Measurements from ENCODE around the gene USP17L27. TPM values are rescaled to one million over a fixed set of nuclear protein-coding genes. Genes with fewer than 3 reads are reported as not detected.
"Not testable (repeated sequence)": the region's sequence is repeated elsewhere in the genome, so short reads cannot be mapped to it uniquely, and the experiment has no call there.

The USP17L27 gene
- total RNA-seq, result not detected

GRCh38 chr4:9343848-9344247 is at the start of gene USP17L27:
Gene USP17L27, plus strand, starts transcription at chr4:9344148. Its CDS starts 0 bp downstream, at chr4:9344148.
- H3K36me3 ChIP-seq, ATAC-seq, H3K27me3 ChIP-seq, H3K4me1 ChIP-seq, H3K9me3 ChIP-seq, H3K27ac ChIP-seq, H3K4me3 ChIP-seq: not testable (repeated sequence)
- WGBS, 2 donors (ENCODE audit: low coverage in 1 of 2), result no CpG with 5 or more reads among the region's 15 CpGs

DNA sequence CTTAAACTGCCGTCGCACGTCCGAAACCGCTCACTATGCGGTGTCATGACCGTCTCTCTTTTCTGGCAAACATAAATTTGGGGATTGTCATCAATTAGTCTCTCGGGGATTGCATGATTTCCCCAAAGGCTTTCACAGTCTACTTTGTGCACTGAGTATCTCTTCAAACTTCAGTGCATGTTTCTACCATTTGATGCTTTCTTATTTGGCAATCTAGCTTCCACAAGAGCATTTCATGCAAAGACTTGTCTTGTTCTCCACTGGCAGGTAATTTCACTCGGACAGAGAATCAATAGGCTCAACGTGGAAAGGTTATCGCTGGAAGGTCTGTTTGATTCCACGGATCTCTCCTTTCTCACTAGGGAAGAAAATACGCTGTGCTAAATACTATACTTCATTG is 19.8 kb upstream of the USP17L27 start:
- H3K4me3 ChIP-seq, H3K27me3 ChIP-seq, H3K36me3 ChIP-seq, H3K9me3 ChIP-seq, H3K4me1 ChIP-seq, ATAC-seq, H3K27ac ChIP-seq: not testable (repeated sequence)
- 92 to 95% methylated on average over 4 of the region's 13 CpGs for WGBS, 2 donors (ENCODE audit: low coverage in 1 of 2)

- not testable (repeated sequence) for H3K9me3 ChIP-seq, ATAC-seq, H3K4me1 ChIP-seq, H3K27me3 ChIP-seq, H3K36me3 ChIP-seq, H3K4me3 ChIP-seq, H3K27ac ChIP-seq
- no CpG with 5 or more reads among the region's 15 CpGs for WGBS, 2 donors (ENCODE audit: low coverage in 1 of 2)
These were observed 19.1 kb upstream of the USP17L27 start, which contains the start of gene USP17L24 for GRCh38 chr4:9324865-9325264. Gene USP17L24, plus strand, starts transcription at chr4:9325165. Its CDS starts 0 bp downstream, at chr4:9325165.

- ATAC-seq, result not testable (repeated sequence)
These were observed 14.3 kb upstream of the USP17L27 start, which contains the start of gene USP17L25 for GRCh38 chr4:9329611-9330010. Gene USP17L25, plus strand, starts transcription at chr4:9329911. Its CDS starts 0 bp downstream, at chr4:9329911.

DNA sequence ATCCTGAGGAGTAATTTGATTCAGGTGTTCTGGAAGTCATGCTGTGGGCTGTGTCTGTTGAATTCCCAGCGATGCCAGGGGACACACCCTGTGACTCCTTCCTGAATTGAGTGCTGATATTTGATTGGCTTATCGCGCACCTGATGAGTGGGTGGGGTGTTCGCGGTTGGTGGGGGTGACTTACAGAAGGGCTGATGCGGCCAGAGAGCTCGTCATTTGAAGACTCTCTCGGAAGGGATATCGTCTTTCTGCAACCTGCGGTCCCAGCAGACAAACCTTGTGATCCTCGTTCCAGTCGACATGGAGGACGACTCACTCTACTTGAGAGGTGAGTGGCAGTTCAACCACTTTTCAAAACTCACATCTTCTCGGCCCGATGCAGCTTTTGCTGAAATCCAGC is 9.6 kb upstream of the USP17L27 start, which contains the start of gene USP17L26:
TSS of gene USP17L26 (plus strand) at position 301 of the 400 bp plus-strand sequence. CDS start at position 301, 0 bp downstream.
- H3K9me3 ChIP-seq, H3K36me3 ChIP-seq, H3K27ac ChIP-seq, H3K4me1 ChIP-seq, ATAC-seq, H3K27me3 ChIP-seq, H3K4me3 ChIP-seq: not testable (repeated sequence)
- no CpG with 5 or more reads among the region's 15 CpGs for WGBS, 2 donors (ENCODE audit: low coverage in 1 of 2)

More at GRCh38 chr4:9329611-9330010, 14.3 kb upstream of the USP17L27 start, which contains the start of gene USP17L25:
- not testable (repeated sequence) for H3K36me3 ChIP-seq, H3K4me1 ChIP-seq, H3K27ac ChIP-seq, H3K4me3 ChIP-seq, H3K9me3 ChIP-seq, H3K27me3 ChIP-seq
- no CpG with 5 or more reads among the region's 15 CpGs for WGBS, 2 donors (ENCODE audit: low coverage in 1 of 2)

- not testable (repeated sequence) for H3K27me3 ChIP-seq, ATAC-seq, H3K9me3 ChIP-seq, H3K36me3 ChIP-seq, H3K27ac ChIP-seq, H3K4me3 ChIP-seq, H3K4me1 ChIP-seq
- WGBS, 2 donors (ENCODE audit: low coverage in 1 of 2), result no CpG with 5 or more reads among the region's 15 CpGs
These were observed 4.8 kb upstream of the USP17L27 start, which contains the start of gene USP17L5 for GRCh38 chr4:9339103-9339502. Gene USP17L5, plus strand, starts transcription at chr4:9339403. Its CDS starts 0 bp downstream, at chr4:9339403.

- H3K36me3 ChIP-seq, H3K9me3 ChIP-seq, ATAC-seq, H3K4me3 ChIP-seq, H3K27me3 ChIP-seq, H3K27ac ChIP-seq, H3K4me1 ChIP-seq: not testable (repeated sequence)
- WGBS, 2 donors (ENCODE audit: low coverage in 1 of 2), result no CpG with 5 or more reads among the region's 15 CpGs
These were observed 4.6 kb downstream of the USP17L27 start, which contains the start of gene USP17L28 for GRCh38 chr4:9348593-9348992. Gene USP17L28, plus strand, starts transcription at chr4:9348893. Its CDS starts 0 bp downstream, at chr4:9348893.

- not testable (repeated sequence) for H3K4me3 ChIP-seq, H3K27ac ChIP-seq, H3K9me3 ChIP-seq, H3K36me3 ChIP-seq, H3K4me1 ChIP-seq, H3K27me3 ChIP-seq, ATAC-seq
- no CpG with 5 or more reads among the region's 18 CpGs for WGBS, 2 donors (ENCODE audit: low coverage in 1 of 2)
These were observed 6.9 kb downstream of the USP17L27 start for GRCh38 chr4:9350866-9351265.

DNA sequence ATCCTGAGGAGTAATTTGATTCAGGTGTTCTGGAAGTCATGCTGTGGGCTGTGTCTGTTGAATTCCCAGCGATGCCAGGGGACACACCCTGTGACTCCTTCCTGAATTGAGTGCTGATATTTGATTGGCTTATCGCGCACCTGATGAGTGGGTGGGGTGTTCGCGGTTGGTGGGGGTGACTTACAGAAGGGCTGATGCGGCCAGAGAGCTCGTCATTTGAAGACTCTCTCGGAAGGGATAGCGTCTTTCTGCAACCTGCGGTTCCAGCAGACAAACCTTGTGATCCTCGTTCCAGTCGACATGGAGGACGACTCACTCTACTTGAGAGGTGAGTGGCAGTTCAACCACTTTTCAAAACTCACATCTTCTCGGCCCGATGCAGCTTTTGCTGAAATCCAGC is 9.4 kb downstream of the USP17L27 start, which contains the start of gene USP17L29:
TSS of gene USP17L29 (plus strand) at position 301 of the 400 bp plus-strand sequence. CDS start at position 301, 0 bp downstream.
- H3K9me3 ChIP-seq, ATAC-seq, H3K27me3 ChIP-seq, H3K27ac ChIP-seq, H3K36me3 ChIP-seq, H3K4me1 ChIP-seq, H3K4me3 ChIP-seq: not testable (repeated sequence)
- no CpG with 5 or more reads among the region's 15 CpGs for WGBS, 2 donors (ENCODE audit: low coverage in 1 of 2)

GRCh38 chr4:9362829-9363228 is 18.9 kb downstream of the USP17L27 start, which contains the start of gene USP17L30:
Gene USP17L30, plus strand, starts transcription at chr4:9363129. Its CDS starts 0 bp downstream, at chr4:9363129.
- no CpG with 5 or more reads among the region's 15 CpGs for WGBS, 2 donors (ENCODE audit: low coverage in 1 of 2)
- not testable (repeated sequence) for ATAC-seq, H3K27ac ChIP-seq, H3K9me3 ChIP-seq, H3K4me1 ChIP-seq, H3K4me3 ChIP-seq, H3K36me3 ChIP-seq, H3K27me3 ChIP-seq

DNA sequence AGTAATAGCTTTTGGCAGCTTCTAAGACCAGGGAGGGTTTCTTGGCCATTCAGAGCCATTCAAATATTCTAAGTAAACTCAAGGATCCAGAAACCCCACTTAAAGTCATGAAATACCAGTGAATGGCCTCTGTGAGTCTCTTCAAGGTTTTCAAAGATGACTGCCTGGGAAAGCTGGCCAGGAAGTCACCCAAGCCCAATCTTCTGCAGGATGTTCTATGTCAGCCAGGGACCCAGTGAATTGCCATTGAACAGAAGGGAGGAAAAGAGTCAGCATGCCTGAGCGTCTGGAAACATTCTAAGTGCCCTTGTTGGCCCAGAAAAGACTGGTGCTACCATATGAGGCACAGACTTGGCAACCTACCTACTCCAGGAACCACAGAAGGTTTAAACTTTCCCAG is 35.9 kb downstream of the USP17L27 start:
- ATAC-seq, result not testable (repeated sequence)
- 67% methylated on average over 1 of the region's 1 CpG; no CpG with 5 or more reads in 1 of the 2 donors for WGBS, 2 donors (ENCODE audit: low coverage in 1 of 2)

More for the DNA sequence above, 35.9 kb downstream of the USP17L27 start:
- not testable (repeated sequence) for H3K36me3 ChIP-seq, H3K27me3 ChIP-seq, H3K27ac ChIP-seq, H3K4me3 ChIP-seq, H3K4me1 ChIP-seq, H3K9me3 ChIP-seq

Measured in gastroesophageal sphincter (tissue), 4 donors.